GM12878 (cell line): Measurements from ENCODE around the gene GDPD2. TPM values are rescaled to one million over a fixed set of nuclear protein-coding genes. Genes with fewer than 3 reads are reported as not detected.

Experiments
- ATAC-seq: fragments of 200-7000 bp; cut with Tn5 transposase; 3 replicates; pipeline ENCODE4 v1.9.1; 2020; ENCODE audit warnings: mild to moderate bottlenecking, moderate library complexity
- BruUV-seq: library from RNA; stranded (reverse); fragments of 400-500 nt; replicated peaks from 2 replicates; lab custom pipeline; 2021; lab: Mats Ljungman, UMichigan
- CTCF ChIA-PET: fragments of 300-600 bp; sonication (Branson Sonifier 250); formaldehyde crosslinking; extraction: SDS; loops from one replicate; lab custom pipeline; 2021; ENCODE audit warnings: inconsistent platforms; lab: Yijun Ruan, JAX
- POLR2A ChIA-PET: fragments of 350-600 bp; formaldehyde crosslinking; extraction: SDS; loops from one replicate; lab custom pipeline; 2021; ENCODE audit warnings: inconsistent platforms; lab: Charles Lee
- RAD21 ChIA-PET: fragments of 300-600 bp; sonication (Branson Sonifier 250); formaldehyde crosslinking; loops from one replicate; lab custom pipeline; 2023; ENCODE audit warnings: antibody characterized with exemption; ENCODE audit not compliant: unreplicated experiment; lab: Charles Lee
- SMC1A ChIA-PET: fragments of 300-600 bp; sonication (Branson Sonifier 250); formaldehyde crosslinking; loops from one replicate; lab custom pipeline; 2023; ENCODE audit not compliant: unreplicated experiment, uncharacterized antibody; lab: Charles Lee
- DNase-seq: peaks from one replicate; pipeline ENCODE4 v3.0.0-alpha.2; 2011; ENCODE audit warnings: low read depth, low spot score
- FAIRE-seq: peaks from 3 replicates; lab custom pipeline; 2011; peaks lifted over from hg19 to GRCh38; lab: Jason Lieb, UNC
- H2AFZ ChIP-seq: 2 replicates; pipeline ENCODE4 v1.6.0; 2011; ENCODE audit warnings: low read depth, low read length, control low read depth; ENCODE audit not compliant: control insufficient read depth
- H3K27ac ChIP-seq: 2 replicates; pipeline ENCODE4 v1.5.1; 2011; ENCODE audit warnings: control low read depth; ENCODE audit not compliant: control insufficient read depth, insufficient read depth
- H3K27me3 ChIP-seq, 2 experiments: replicated peaks in 1 of 2; 2 replicates each; pipeline versions ENCODE4 v1.6.0 to v1.6.1; 2011; ENCODE audit warnings: low read length in 1 of 2; ENCODE audit not compliant: control insufficient read depth in 2 of 2, insufficient read depth in 2 of 2
- H3K36me3 ChIP-seq, 2 experiments: 2 replicates each; pipeline ENCODE4 v1.5.1; 2011; ENCODE audit warnings: low read length in 1 of 2; ENCODE audit not compliant: control insufficient read depth in 2 of 2, insufficient read depth in 2 of 2
- H3K4me1 ChIP-seq: 2 replicates; pipeline ENCODE4 v1.6.1; 2011; ENCODE audit warnings: mild to moderate bottlenecking, low read length, moderate library complexity, mixed read lengths; ENCODE audit not compliant: control insufficient read depth, insufficient read depth
- H3K4me2 ChIP-seq: 2 replicates; pipeline ENCODE4 v1.6.0; 2011; ENCODE audit warnings: control low read depth; ENCODE audit not compliant: control insufficient read depth, insufficient read depth
- H3K4me3 ChIP-seq: fragments of 200-600 bp; sonication (generic); 2 replicates; pipeline ENCODE4 v1.5.1; 2016
- H3K79me2 ChIP-seq: 2 replicates; pipeline ENCODE4 v1.6.0; 2011; ENCODE audit warnings: low read length; ENCODE audit not compliant: control insufficient read depth, insufficient read depth
- H3K9ac ChIP-seq: 2 replicates; pipeline ENCODE4 v1.8.0; 2011; ENCODE audit warnings: low read length, control low read depth, mixed read lengths; ENCODE audit not compliant: control insufficient read depth, insufficient read depth
- H3K9me3 ChIP-seq: replicated peaks from 3 replicates; pipeline ENCODE4 v1.5.1; 2011; ENCODE audit warnings: mild to moderate bottlenecking, low read length; ENCODE audit not compliant: control insufficient read depth, insufficient read depth
- H4K20me1 ChIP-seq: 2 replicates; pipeline ENCODE4 v1.6.0; 2011; ENCODE audit not compliant: control insufficient read depth, insufficient read depth
- EP300 ChIP-seq, 2 experiments: fragments of 150-350 bp in 1 of 2; IDR thresholded peaks; 2 replicates each; pipeline ENCODE4 v1.6.1; 2011 to 2012; ENCODE audit warnings: low read depth in 2 of 2, low read length in 2 of 2, borderline replicate concordance in 1 of 2, improper control_type of control experiment in 1 of 2, inconsistent platforms in 1 of 2; ENCODE audit not compliant: control insufficient read depth in 1 of 2
- IKZF1 ChIP-seq: fragments of 450-650 bp; conservative IDR thresholded peaks from 2 replicates; pipeline ENCODE4 v1.6.1; 2017; ENCODE audit warnings: antibody characterized with exemption, mild to moderate bottlenecking
- KDM1A ChIP-seq: fragments of 200-600 bp; sonication (generic); IDR thresholded peaks from 2 replicates; pipeline ENCODE4 v1.6.1; 2016; ENCODE audit warnings: borderline replicate concordance
- KLF5 ChIP-seq: fragments of 450-650 bp; IDR thresholded peaks from 2 replicates; pipeline ENCODE4 v1.6.1; 2014; ENCODE audit warnings: mild to moderate bottlenecking; ENCODE audit not compliant: partially characterized antibody
- MYB ChIP-seq: fragments of 150-350 bp; IDR thresholded peaks from 2 replicates; pipeline ENCODE4 v1.6.1; 2014; ENCODE audit warnings: mild to moderate bottlenecking, low read depth, low read length, borderline replicate concordance
- SRF ChIP-seq, 2 experiments: IDR thresholded peaks; 2 replicates each; pipeline ENCODE4 v1.6.1; 2011; ENCODE audit warnings: low read depth in 2 of 2, low read length in 2 of 2, mild to moderate bottlenecking in 1 of 2, moderate library complexity in 1 of 2
- SUZ12 ChIP-seq: fragments of 200-600 bp; sonication (generic); IDR thresholded peaks from one replicate; pipeline ENCODE4 v1.6.1; 2018; ENCODE audit warnings: antibody characterized with exemption, mild to moderate bottlenecking; ENCODE audit not compliant: unreplicated experiment
- WGBS: methylation state at CpG from one replicate; pipeline ENCODE4 v1.1.6; 2016; ENCODE audit warnings: low lambda C conversion rate; ENCODE audit not compliant: insufficient replicate concordance, insufficient coverage; ENCODE audit errors: missing lambda C conversion rate; 5-methylcytosine and 5-hydroxymethylcytosine counted together
- in situ Hi-C: fragments of 300-500 bp; cut with MboI; formaldehyde crosslinking; loops from 9 replicates; pipeline ENCODE4 v1.14.3; 2018; ENCODE audit warnings: mixed read lengths
- intact Hi-C: fragments of 100-400 bp; cut with micrococcal nuclease; formaldehyde crosslinking; loops from one replicate; pipeline ENCODE4 v1.14.2; 2022; ENCODE audit not compliant: unreplicated experiment
- polyA plus RNA-seq, 11 experiments: library from polyadenylated mRNA; depleted of rRNA in 4 of 11; unstranded in 6 of 11; stranded (reverse) in 5 of 11; fragments of >200 nt; fragmentation: Nextera tagmentation in 4 of 11; fragmentation: Illumina TruSeq in 1 of 11; extraction: Ambion mirVana in 4 of 11; extraction: Trizol in 1 of 11; gene quantifications; 1 replicate in 1 of 11; 2 replicates in 10 of 11; pipeline versions ENCODE4 v1.2.1 to v1.2.3, GENCODE V29; 2011 to 2016; ENCODE audit warnings: inconsistent platforms in 2 of 11, missing spikeins in 2 of 11, low read depth in 1 of 11
- total RNA-seq, 4 experiments: library from RNA; depleted of rRNA in 3 of 4; stranded (reverse); fragments of >200 nt in 3 of 4; fragmentation: Illumina TruSeq in 1 of 4; extraction: Trizol in 1 of 4; gene quantifications; 2 replicates each; pipeline versions ENCODE4 v1.2.1 to v1.2.3, GENCODE V29; 2013 to 2021

Gene GDPD2
- total and polyA plus RNA-seq, 10 of the 15 experiments (the other 5 are each of a cell fraction or from before 2014, with no cell fraction given) = 0.04 to 0.11 (median 0.09) TPM; not detected in 7

- TF ChIP-seq EP300 (IDR thresholded peaks at IDR 0.05; ENCODE audit: borderline replicate concordance in 1 of 2, control insufficient read depth in 1 of 2, low read depth in 2 of 2, low read length in 2 of 2) (no peak), SUZ12 (no peak), KLF5 (no peak), MYB (no peak), IKZF1 (no peak), SRF (IDR thresholded peaks at IDR 0.05; ENCODE audit: low read depth in 2 of 2, low read length in 2 of 2) (no peak)
- TF ChIP-seq, all 136 proteins: peak for 0
These were observed 43.9 kb downstream of the GDPD2 start (continued) for GRCh38 chrX:70466968-70467367.

GRCh38 chrX:70468709-70469108 lies 45.6 kb downstream of the GDPD2 start:
- Histone ChIP-seq H3K27ac (no peak overlapping the region), H3K4me3 (no peak overlapping the region), H3K79me2 (no peaks in the 10 kb centered on the region), H4K20me1 (no peaks in the 10 kb centered on the region), H3K27me3 (no peaks in the 10 kb centered on the region), H2AFZ (no peak overlapping the region), H3K9ac (no peak overlapping the region), H3K9me3 (no peaks in the 10 kb centered on the region), H3K36me3 (no peaks in the 10 kb centered on the region), H3K4me1 (no peaks in the 10 kb centered on the region), H3K4me2 (no peak overlapping the region)
- ChIA-PET RAD21 (no interaction called here), SMC1A (interaction anchor here (1.1 kb wide), 1 partner anchor 10 kb away, joined by 3 read pairs; no protein-coding TSS in a partner anchor), CTCF (no interaction called here), POLR2A (no interaction called here)
- in situ Hi-C loops (no loop called here), intact Hi-C loops (no loop called here)
- FAIRE-seq (no peak), ATAC-seq (no peak), DNase-seq (no peak)
- BruUV-seq = no TSS peak
- WGBS = 3% methylated on average over 1 of the region's 1 CpG
- no peak for TF ChIP-seq KDM1A
